Activated CD8-positive, alpha-beta memory T cell treated with anti-CD3 and anti-CD28 coated beads, Interleukin-2, amount 50 U/mL, for 1 hour (primary cell): Measurements from ENCODE around the gene FERMT1.
"Not testable (repeated sequence)": the region's sequence is repeated elsewhere in the genome, so short reads cannot be mapped to it uniquely, and the experiment has no call there.

Source experiments
- DNase-seq: peaks from one replicate; pipeline ENCODE4 v3.0.0-alpha.2; 2020; ENCODE audit errors: extremely low read depth

The FERMT1 gene

DNA sequence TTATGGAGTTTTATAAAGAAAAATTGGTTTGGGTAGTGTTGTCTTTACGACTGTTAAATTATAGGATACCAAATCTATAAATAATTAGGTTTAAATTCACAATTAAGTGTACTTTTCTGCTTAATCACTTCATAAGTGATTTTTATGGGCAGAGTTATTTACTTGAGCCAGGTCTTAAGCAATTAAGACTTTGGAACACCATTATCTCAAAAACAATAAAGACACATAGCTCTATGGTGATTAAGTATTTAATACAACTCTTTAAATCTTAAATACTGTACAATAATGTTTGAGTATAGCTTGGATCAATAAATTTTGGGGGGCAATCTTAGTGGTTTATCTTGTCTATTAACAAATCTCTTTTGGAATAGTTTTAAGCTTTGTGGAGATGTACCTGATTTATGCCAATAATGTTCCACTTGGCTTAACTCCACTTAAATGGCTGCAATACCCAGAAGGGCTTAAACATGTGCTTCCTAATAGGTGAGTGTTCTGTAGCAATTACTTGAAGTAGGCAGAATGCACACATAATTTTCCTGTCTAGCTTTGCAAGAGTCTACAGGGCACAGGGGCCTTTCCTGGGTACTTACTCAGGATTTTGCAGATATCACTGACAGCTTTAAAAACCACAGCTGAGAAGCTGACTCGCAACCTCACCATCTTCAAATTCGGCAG lies 7.5 kb downstream of the FERMT1 start:
- DNase-seq: no peak

- DNase-seq: no peak
These were observed 8.1 kb downstream of the FERMT1 start for GRCh38 chr20:6114696-6115095.

DNA sequence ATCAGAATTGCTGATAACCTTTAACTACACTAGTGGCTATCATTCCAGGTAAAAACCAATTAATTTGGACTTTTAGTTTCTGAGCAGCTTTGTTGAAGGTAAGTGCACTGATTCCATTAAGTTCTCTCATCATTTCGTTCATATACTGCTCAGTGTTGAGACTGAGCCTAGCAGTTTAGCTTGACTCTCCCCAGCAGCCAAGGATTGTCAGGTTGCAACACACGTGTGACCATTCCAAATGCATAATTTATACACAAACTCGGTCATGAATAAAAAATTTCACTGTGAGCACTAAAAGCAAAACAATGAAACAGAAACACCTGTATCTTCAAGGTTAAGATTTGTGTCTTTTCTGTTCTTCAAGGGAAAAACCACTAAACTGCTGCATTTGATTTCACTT lies 8.9 kb downstream of the FERMT1 start:
- no peak for DNase-seq

- not testable (repeated sequence) for DNase-seq
These were observed 9.9 kb downstream of the FERMT1 start for GRCh38 chr20:6112965-6113364.

DNA sequence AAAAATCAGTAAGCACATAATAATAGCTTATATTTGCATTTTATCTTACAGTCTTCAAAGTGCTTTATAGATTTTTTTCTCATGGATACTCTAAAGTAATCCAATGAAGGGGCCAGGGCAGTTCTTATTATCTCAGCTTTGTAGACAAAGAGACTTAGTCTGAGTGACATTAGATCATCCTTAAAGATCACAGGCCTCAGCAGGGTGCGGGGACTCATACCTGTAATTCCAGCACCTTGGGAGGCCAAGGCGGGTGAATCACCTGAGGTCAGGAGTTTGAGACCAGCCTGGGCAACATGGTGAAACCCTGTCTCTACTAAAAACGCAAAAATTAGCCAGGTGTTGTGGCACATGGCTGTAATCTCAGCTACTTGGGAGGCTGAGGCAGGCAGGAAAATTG lies 14.5 kb downstream of the FERMT1 start:
- DNase-seq: no peak

DNA sequence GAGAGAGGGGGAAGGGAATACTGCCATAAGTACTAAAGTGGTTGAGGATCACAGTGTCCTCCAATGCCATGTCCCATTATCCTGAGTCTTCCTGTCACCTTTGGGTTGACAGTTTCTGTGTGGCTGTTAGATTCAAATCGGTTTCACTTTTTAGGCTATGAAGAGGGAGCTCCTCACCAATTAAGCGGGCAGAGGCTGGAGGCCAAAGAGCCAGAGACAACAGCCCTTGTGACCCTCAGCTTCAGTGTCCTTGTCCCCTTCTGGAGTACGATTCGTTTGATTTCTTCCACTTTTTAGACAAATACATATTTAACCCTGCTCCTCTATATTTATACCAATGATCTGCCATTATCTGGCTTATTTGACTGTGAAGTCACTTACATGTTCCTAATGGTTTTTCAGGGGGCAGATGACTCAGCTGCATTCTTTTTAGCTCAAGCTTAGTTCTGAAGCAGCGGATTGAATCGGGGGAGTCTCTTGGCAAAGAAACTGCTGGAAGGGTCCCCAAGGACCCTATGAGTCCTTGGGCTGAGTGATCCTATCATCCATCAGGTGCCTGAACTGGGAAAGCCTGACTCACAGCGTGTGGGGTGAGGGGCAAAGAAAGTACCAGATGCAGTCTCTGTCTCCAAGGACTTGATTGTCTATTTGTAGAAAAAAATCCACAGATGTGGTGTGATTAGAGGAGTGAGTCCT lies 18.2 kb downstream of the FERMT1 start:
- DNase-seq: no peak

DNA sequence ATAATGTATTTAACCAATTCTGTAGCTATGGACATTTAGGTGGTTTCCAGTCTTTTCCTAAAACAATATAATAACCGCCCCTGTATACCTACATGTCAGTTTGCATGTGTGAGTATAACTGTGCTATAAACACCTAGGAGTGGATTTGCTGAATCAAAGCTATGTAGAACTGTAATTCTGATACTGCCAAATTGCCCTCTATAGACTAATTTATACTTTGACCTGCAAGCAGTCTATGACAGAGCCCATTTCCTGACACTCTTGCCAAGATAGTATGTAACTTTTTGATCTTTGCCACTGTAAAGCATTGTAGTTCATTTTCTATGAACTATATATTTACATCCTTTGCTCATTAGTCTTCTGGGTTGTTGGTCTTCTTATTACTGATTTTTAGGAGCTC lies 19.5 kb downstream of the FERMT1 start:
- no peak for DNase-seq

DNA sequence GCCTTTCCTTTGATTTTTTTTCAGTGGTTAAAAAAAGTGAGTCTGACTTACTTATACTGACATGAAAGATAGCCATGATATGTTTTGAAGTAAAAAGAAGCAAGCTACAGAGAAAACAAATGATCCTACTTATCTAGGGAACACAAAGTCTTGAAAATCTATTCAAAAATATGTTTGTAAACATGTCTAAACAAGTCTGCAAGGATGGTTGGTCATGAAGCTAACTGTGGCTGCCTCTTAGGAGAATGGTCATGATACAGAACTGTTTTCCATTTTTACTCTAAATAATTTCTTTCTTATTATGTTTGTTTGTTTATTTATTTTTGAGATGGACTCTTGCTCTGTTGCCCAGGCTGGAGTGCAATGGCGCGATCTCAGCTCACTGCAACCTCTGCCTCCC lies 21.5 kb downstream of the FERMT1 start:
- DNase-seq: no peak

- no peak for DNase-seq
These were observed 22.6 kb downstream of the FERMT1 start for GRCh38 chr20:6100246-6100645.

DNA sequence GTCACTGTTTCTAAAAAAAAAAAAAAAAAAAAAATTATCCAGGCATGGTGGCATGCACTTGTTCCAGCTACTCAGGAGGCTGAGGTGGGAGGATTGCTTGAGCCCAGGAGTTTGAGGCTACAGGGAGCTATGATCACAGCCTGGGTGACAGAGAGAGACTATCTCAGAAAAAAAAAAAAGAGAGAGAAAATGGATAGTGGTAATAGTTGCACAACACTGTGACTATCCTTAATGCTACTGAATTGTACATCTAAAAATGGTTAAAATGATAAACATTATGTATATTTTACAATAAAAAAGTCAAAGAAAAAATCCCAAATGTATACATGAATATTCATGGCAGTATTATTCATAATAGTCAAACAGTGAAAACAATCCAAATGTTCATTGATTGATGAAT lies 23.0 kb downstream of the FERMT1 start:
- no peak for DNase-seq

DNA sequence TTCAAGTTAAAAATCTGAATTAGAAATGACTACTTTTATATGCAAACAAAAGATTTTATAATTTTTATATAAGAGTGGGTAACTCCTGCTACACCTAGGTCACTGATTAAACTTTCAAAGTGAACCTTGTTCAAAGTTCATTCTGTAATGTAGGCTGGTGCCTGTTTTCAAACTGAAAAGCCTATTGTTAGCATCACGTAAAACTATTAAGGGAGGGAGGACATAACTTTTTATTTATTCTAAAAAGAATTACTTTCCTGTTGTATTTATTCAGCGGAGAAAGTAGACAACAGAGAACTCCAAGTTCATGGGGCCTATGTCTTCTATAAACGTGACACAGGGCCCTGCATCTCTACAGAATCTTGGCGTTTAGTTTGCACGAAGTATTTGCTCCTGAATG lies 27.4 kb downstream of the FERMT1 start:
- no peak for DNase-seq

DNA sequence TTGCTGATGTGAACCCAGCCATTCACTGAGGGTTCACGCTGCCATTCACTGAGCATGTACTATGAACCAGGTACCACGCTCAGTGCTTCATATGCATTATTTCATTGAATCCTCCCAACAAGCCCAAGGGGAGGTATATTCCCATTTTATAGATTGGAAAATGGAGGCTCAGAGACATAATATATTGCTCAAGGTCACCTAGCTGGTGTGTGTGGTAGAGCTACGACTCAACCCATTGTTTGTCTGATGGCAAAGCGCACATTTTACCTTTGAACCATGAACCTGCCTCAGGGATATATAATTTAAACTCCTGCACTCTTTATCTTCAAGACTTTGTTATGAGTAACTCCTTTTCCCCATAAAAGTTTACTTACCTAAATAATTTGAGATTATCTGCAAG lies 28.3 kb downstream of the FERMT1 start:
- DNase-seq: no peak

DNA sequence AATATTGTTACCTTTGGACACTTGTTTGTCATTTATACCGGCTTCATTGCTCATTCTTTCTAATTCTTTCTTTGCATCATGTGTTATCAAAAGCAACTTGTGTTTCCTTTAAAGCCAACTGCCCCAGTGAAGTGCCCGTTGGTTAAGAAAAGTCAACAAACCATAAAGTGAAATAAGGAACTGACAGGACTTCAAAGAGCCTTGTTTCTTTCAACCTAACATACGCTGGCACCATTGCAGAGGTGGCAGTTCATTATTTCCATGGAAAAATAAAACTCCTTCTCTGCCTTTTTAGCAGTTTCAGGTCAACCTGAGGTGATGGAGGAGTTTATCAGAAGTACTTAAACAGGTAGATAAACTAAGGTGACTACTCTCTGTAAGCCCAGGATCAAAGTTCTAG lies 28.8 kb downstream of the FERMT1 start:
- no peak for DNase-seq

GRCh38 chr20:6091661-6092060 lies 31.2 kb downstream of the FERMT1 start:
- DNase-seq: no peak

GRCh38 chr20:6086868-6087267 lies 36.0 kb downstream of the FERMT1 start:
- no peak for DNase-seq

- DNase-seq: no peak
These were observed 38.9 kb downstream of the FERMT1 start for GRCh38 chr20:6083926-6084325.

DNA sequence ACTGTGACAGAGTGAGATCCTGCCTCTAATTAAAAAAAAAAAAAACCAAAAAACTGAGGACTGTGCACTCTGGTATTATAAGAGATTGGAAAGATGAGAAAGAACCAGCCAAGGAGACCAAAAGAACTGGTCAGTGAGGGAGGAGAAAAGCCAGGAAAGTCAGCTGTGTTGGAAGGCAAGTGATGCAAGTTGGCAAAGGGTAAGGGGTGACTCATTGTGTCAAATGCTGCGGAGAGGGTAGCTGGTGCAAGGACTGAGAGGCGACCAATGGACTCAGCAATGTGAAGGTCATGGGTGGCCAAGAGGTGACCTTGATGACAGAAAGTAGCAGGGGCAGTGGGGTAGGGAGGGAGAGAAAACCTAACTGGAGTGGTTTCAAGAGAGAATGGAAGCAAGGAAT lies 41.6 kb downstream of the FERMT1 start:
- no peak for DNase-seq

DNA sequence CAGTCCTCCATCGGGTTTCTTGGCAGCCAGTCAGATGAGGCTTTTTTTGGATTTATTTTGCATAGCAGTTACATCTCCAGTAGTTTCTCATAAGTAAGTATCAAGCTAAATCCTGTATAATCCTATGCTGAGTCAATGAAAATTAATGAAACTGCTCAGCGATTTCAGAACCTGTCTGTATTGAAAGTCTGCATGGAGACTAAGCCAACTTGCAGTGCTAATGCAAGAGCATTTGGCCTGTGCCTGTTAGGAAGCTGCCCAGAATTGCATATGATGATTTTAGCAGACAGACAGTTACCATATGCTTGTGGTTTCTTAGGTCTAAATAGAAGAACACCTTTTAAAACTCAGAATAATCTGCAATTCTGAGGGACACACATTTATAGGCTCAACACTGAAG lies 43.8 kb downstream of the FERMT1 start:
- DNase-seq: no peak

DNA sequence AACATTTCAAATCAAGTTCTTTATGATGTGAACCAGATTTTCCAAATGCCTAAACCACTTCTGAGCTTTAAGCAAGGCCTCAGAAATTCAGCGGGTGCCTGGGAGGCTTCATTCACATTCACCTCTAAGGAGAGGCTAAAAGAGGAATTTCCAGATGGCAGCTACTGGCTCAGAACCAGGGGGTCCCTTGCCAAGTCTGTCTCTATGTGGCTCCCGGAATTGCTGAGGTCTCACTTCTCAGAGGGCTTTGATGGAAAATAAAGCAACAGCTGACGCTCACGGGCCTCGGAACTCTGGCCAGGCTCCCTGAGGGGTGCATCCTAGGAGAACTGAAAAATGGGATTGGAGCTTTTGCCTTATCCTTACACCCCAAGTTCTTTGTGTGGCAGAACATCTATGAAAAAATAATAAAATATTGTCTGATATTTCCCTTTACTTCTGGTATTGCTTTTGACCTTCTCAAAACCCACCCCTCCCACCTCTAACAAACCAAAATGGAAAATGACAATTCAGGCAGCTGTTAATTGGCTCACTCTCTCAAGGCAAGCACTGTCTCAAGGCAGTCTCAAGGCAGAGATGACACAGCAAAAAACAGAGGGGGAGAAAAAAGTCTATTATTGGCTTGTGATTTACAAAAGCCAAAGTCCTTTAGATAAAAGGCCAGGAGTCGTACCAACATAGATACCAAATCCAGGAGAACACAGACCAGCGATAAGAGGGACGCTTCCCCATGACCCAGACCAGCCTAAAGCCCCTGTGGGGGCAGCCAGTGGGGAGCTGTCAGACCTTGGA lies 47.2 kb downstream of the FERMT1 start:
- DNase-seq: no peak

GRCh38 chr20:6074784-6075183 lies 48.0 kb downstream of the FERMT1 start:
- DNase-seq: no peak

- no peak for DNase-seq
These were observed 48.7 kb downstream of the FERMT1 start for GRCh38 chr20:6074145-6074561.

DNA sequence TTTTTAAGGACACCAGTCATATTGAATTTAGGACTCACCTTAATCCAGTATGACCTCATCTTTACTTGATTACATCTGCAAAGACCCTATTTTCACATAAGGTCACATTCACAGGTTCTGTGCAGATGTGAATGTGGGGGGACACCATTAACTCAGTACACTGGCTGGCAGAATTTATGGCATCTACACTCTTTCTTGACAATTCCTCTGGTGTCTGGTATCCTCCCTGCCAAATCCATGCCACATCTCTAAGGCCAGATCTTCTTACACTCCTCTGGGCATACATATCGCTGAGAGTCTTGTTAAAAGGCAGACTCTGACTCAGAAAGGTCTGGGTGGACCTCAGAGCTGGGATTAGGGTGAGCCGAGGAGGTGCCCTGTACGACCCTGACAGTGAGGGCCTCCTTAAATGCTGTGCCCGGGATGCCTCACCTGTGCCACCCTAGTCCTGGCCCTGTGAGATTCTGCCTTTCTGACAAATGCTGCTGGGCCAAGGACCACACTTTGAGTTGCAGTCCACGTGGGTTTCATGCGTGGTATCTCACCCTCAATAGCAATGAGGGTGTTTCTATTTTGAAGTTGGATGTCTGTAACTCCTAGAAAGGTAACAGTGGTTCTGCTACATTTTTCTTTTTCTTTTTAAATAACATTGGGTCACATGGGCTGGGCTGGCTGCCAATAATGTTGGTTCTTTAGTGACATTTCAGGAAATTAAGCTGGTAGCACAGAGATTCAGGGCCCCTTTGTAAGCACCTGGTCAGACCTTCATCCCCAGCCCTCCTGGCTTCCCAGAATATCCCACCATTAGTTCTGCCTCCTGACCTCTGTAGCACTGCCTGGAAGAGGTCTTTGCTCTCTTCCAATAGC lies 51.8 kb downstream of the FERMT1 start:
- DNase-seq: no peak
